IMR-90 (cell line): ENCODE measurements around the gene GRIK3.

Source experiments
- BHLHE40 ChIP-seq: fragments of 150-350 bp; IDR thresholded peaks from 2 replicates; pipeline ENCODE4 v1.6.1; 2016; ENCODE audit warnings: mild to moderate bottlenecking, low read depth, low read length
- CEBPB ChIP-seq: IDR thresholded peaks from 2 replicates; pipeline ENCODE4 v1.6.1; 2012; ENCODE audit warnings: low read depth, low read length, improper control_type of control experiment
- CHD1 ChIP-seq: IDR thresholded peaks from 2 replicates; pipeline ENCODE4 v1.6.1; 2012; ENCODE audit warnings: low read depth, low read length, improper control_type of control experiment
- FOS ChIP-seq: fragments of 150-350 bp; IDR thresholded peaks from 2 replicates; pipeline ENCODE4 v1.6.1; 2016; ENCODE audit warnings: low read depth, low read length
- MAFK ChIP-seq: IDR thresholded peaks from 2 replicates; pipeline ENCODE4 v1.6.1; 2012; ENCODE audit warnings: low read depth, low read length, improper control_type of control experiment
- POLR2A ChIP-seq: IDR thresholded peaks from 2 replicates; pipeline ENCODE4 v1.6.1; 2012; ENCODE audit warnings: mild to moderate bottlenecking, low read depth, low read length
- RCOR1 ChIP-seq: IDR thresholded peaks from 2 replicates; pipeline ENCODE4 v1.6.1; 2012; ENCODE audit warnings: mild to moderate bottlenecking, low read length, improper control_type of control experiment; ENCODE audit not compliant: insufficient replicate concordance
- RFX5 ChIP-seq: IDR thresholded peaks from 2 replicates; pipeline ENCODE4 v1.8.0; 2012; ENCODE audit warnings: low read depth, mild to moderate bottlenecking, low read length, moderate library complexity
- SMC3 ChIP-seq: fragments of 150-350 bp; IDR thresholded peaks from 2 replicates; pipeline ENCODE4 v1.6.1; 2016; ENCODE audit warnings: low read depth, mild to moderate bottlenecking, antibody characterized with exemption, low read length, moderate library complexity
- TF ChIP-seq, protein P1 (sequence below): conservative IDR thresholded peaks from 2 replicates; pipeline ENCODE4 v1.5.1; 2012; ENCODE audit warnings: mild to moderate bottlenecking, low read depth, low read length, improper control_type of control experiment
- TF ChIP-seq, protein P2 (sequence below): fragments of 150-350 bp; IDR thresholded peaks from 2 replicates; pipeline ENCODE4 v1.6.1; 2017; ENCODE audit warnings: mild to moderate bottlenecking, antibody characterized with exemption, low read length, low read depth

DNA sequence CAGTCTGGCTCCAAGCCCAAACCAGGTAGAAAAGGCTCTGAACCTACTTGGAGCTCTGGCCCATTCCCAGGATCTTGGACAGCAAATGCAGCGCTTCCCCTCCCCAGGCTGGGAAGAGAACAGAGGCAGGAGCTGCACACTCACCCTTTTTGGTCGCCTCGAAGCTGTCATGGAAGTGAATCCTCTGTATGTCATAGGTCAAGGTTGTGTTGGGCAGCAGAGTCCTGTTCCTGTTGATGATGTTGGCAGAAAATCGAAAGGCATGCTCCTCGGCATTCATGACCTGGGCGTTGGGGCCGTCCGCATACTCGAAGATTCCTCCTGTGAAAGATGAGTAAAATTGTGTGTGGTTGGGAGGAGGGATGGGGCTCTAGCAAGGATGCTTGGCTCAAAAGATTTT, 143.5 kb downstream of the GRIK3 start:
- TF ChIP-seq, protein P1, sequence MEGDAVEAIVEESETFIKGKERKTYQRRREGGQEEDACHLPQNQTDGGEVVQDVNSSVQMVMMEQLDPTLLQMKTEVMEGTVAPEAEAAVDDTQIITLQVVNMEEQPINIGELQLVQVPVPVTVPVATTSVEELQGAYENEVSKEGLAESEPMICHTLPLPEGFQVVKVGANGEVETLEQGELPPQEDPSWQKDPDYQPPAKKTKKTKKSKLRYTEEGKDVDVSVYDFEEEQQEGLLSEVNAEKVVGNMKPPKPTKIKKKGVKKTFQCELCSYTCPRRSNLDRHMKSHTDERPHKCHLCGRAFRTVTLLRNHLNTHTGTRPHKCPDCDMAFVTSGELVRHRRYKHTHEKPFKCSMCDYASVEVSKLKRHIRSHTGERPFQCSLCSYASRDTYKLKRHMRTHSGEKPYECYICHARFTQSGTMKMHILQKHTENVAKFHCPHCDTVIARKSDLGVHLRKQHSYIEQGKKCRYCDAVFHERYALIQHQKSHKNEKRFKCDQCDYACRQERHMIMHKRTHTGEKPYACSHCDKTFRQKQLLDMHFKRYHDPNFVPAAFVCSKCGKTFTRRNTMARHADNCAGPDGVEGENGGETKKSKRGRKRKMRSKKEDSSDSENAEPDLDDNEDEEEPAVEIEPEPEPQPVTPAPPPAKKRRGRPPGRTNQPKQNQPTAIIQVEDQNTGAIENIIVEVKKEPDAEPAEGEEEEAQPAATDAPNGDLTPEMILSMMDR = no peak
- TF ChIP-seq SMC3 (no peak), RFX5 (no peak), MAFK (no peak), RCOR1 (no peak), POLR2A (no peak), BHLHE40 (no peak), CHD1 (no peak), FOS (no peak), CEBPB (no peak)
- TF ChIP-seq, protein P2, sequence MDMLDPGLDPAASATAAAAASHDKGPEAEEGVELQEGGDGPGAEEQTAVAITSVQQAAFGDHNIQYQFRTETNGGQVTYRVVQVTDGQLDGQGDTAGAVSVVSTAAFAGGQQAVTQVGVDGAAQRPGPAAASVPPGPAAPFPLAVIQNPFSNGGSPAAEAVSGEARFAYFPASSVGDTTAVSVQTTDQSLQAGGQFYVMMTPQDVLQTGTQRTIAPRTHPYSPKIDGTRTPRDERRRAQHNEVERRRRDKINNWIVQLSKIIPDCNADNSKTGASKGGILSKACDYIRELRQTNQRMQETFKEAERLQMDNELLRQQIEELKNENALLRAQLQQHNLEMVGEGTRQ = no peak
